Upper lobe of left lung (tissue), 6 donors: ENCODE data around the gene TNRC6C. TPM values are rescaled to one million over a fixed set of nuclear protein-coding genes. Genes with fewer than 3 reads are reported as not detected.
A peak's percentile ranks its signal among the peaks of the same experiment; 100 is the strongest.

Source experiments
- ATAC-seq, 2 donors: fragments of 200-7000 bp; cut with Tn5 transposase; one replicate each; pipeline ENCODE4 v1.9.1; 2022; ENCODE audit warnings: mild to moderate bottlenecking in 2 of 2, moderate library complexity in 2 of 2; ENCODE audit not compliant: low FRiP score in 2 of 2
- DNase-seq, 2 donors: peaks; one replicate each; pipeline ENCODE4 v3.0.0-alpha.2; 2019 to 2020
- H3K27ac ChIP-seq, 4 donors: fragments of 200-600 bp; sonication (generic); one replicate each; pipeline ENCODE4 v1.5.1; 2016 to 2019
- H3K27me3 ChIP-seq, 4 donors: fragments of 200-600 bp; sonication (generic); one replicate each; pipeline ENCODE4 v1.5.1; 2017 to 2019
- H3K36me3 ChIP-seq, 4 donors: fragments of 200-600 bp; sonication (generic); one replicate each; pipeline ENCODE4 v1.5.1; 2016 to 2019
- H3K4me1 ChIP-seq, 4 donors: fragments of 200-600 bp; sonication (generic); one replicate each; pipeline ENCODE4 v1.5.1; 2018 to 2019
- H3K4me3 ChIP-seq, 4 donors: fragments of 200-600 bp; sonication (generic); one replicate each; pipeline ENCODE4 v1.5.1; 2017 to 2019; ENCODE audit warnings: mild to moderate bottlenecking in 2 of 4, moderate library complexity in 1 of 4
- H3K9me3 ChIP-seq, 4 donors: fragments of 200-600 bp; sonication (generic); one replicate each; pipeline ENCODE4 v1.5.1; 2018 to 2019
- CTCF ChIP-seq, 6 experiments: fragments of 450-650 bp in 4 of 6; fragments of 200-600 bp in 2 of 6; sonication (generic) in 2 of 6; IDR thresholded peaks; one replicate each; pipeline ENCODE4 v1.5.1; 2016 to 2019; ENCODE audit warnings: antibody characterized with exemption in 6 of 6
- EP300 ChIP-seq, 4 donors: sonication (generic); formaldehyde crosslinking; IDR thresholded peaks; one replicate each; pipeline ENCODE4 v1.5.1; 2017; ENCODE audit warnings: antibody characterized with exemption in 4 of 4, control low read depth in 2 of 4
- POLR2A ChIP-seq, 4 donors: fragments of 450-650 bp; IDR thresholded peaks; one replicate each; pipeline ENCODE4 v1.5.1; 2016 to 2017; ENCODE audit warnings: antibody characterized with exemption in 4 of 4, mild to moderate bottlenecking in 2 of 4
- POLR2AphosphoS5 ChIP-seq, 2 donors: sonication (generic); formaldehyde crosslinking; IDR thresholded peaks; one replicate each; pipeline ENCODE4 v1.5.1; 2017; ENCODE audit warnings: antibody characterized with exemption in 2 of 2
- WGBS, 2 donors: methylation state at CpG; one replicate each; pipeline ENCODE4 v1.1.5; 2017 to 2018; 5-methylcytosine and 5-hydroxymethylcytosine counted together
- total RNA-seq, 6 donors: library from RNA; depleted of rRNA in 4 of 6; stranded (reverse); fragments of >200 nt in 4 of 6; gene quantifications; one replicate each; pipeline versions ENCODE4 v1.1.0 to v1.2.1, GENCODE V29; 2016 to 2021
- donor health status: DM: no; HTN: no; CAD: no; lungs with moderate emphysema.
- donor health status: DM: no; HTN: yes; CAD: no; lungs with severe emphysema.

The TNRC6C gene
- total RNA-seq, 6 donors from 2014 or later, result 8.7 to 38.8 (median 14.7) TPM

- H3K4me1 ChIP-seq, result peaks cover 6 to 20% (median 13%) of the 10 kb centered on the region in 4 donors
- H3K4me3 ChIP-seq, result no peak overlapping the region
- TF ChIP-seq CTCF (IDR thresholded peaks at IDR 0.05) (no peak), EP300 (IDR thresholded peaks at IDR 0.05) (no peak), POLR2AphosphoS5 (IDR thresholded peaks at IDR 0.05) (no peak)
- no peaks in the 10 kb centered on the region for H3K9me3 ChIP-seq
- DNase-seq (no peak), ATAC-seq (no peak)
- H3K36me3 ChIP-seq, result peaks cover 0 to 6% (median 3%) of the 10 kb centered on the region in 4 donors
- WGBS, 2 donors, result 89 to 95% methylated on average over 4 of the region's 4 CpGs
- no peaks in the 10 kb centered on the region for H3K27me3 ChIP-seq
- no peak overlapping the region for H3K27ac ChIP-seq
Observed at GRCh38 chr17:78002166-78002565, 43.7 kb downstream of the TNRC6C start.

- Histone ChIP-seq H3K36me3 (peaks cover 0 to 11% (median 5%) of the 10 kb centered on the region in 4 donors), H3K27ac (no peak overlapping the region), H3K9me3 (no peaks in the 10 kb centered on the region), H3K4me1 (peaks cover 0 to 10% (median 5%) of the 10 kb centered on the region in 4 donors), H3K4me3 (no peak overlapping the region), H3K27me3 (no peaks in the 10 kb centered on the region)
- DNase-seq (no peak), ATAC-seq (no peak)
- WGBS, 2 donors, result 80 to 93% methylated on average over 3 of the region's 3 CpGs
- TF ChIP-seq POLR2AphosphoS5 (IDR thresholded peaks at IDR 0.05), result no peak
- TF ChIP-seq POLR2A (IDR thresholded peaks at IDR 0.05), result no peak
- TF ChIP-seq EP300 (IDR thresholded peaks at IDR 0.05), result no peak
- no peak for TF ChIP-seq CTCF (IDR thresholded peaks at IDR 0.05)
Observed at GRCh38 chr17:78005452-78006171, 47.1 kb downstream of the TNRC6C start.

GRCh38 chr17:78006338-78006737 is 47.8 kb downstream of the TNRC6C start:
- DNase-seq (no peak), ATAC-seq (no peak)
- Histone ChIP-seq H3K27ac (no peak overlapping the region), H3K4me1 (peaks cover 0 to 6% (median 2%) of the 10 kb centered on the region in 4 donors), H3K36me3 (peaks cover 0 to 11% (median 5%) of the 10 kb centered on the region in 4 donors), H3K27me3 (no peaks in the 10 kb centered on the region), H3K4me3 (no peak overlapping the region), H3K9me3 (no peaks in the 10 kb centered on the region)
- no peak for TF ChIP-seq CTCF (IDR thresholded peaks at IDR 0.05)
- no peak for TF ChIP-seq POLR2A (IDR thresholded peaks at IDR 0.05)
- TF ChIP-seq EP300 (IDR thresholded peaks at IDR 0.05), result no peak
- TF ChIP-seq POLR2AphosphoS5 (IDR thresholded peaks at IDR 0.05), result no peak

GRCh38 chr17:78007647-78008046 is 49.1 kb downstream of the TNRC6C start:
- 85 to 91% methylated on average over 2 of the region's 2 CpGs for WGBS, 2 donors
- H3K27ac ChIP-seq, result no peak overlapping the region
- ATAC-seq (no peak), DNase-seq (no peak)
- no peak overlapping the region for H3K4me3 ChIP-seq
- H3K27me3 ChIP-seq, result no peaks in the 10 kb centered on the region
- peaks cover 0 to 11% (median 5%) of the 10 kb centered on the region in 4 donors for H3K36me3 ChIP-seq
- H3K4me1 ChIP-seq, result no peaks in the 10 kb centered on the region
- TF ChIP-seq POLR2A (IDR thresholded peaks at IDR 0.05) (no peak), EP300 (IDR thresholded peaks at IDR 0.05) (no peak), CTCF (IDR thresholded peaks at IDR 0.05) (no peak), POLR2AphosphoS5 (IDR thresholded peaks at IDR 0.05) (no peak)
- H3K9me3 ChIP-seq, result no peaks in the 10 kb centered on the region

- no peaks in the 10 kb centered on the region for H3K27me3 ChIP-seq
- no peaks in the 10 kb centered on the region for H3K4me1 ChIP-seq
- peaks cover 0 to 8% (median 3%) of the 10 kb centered on the region in 4 donors for H3K36me3 ChIP-seq
- no peaks in the 10 kb centered on the region for H3K9me3 ChIP-seq
- TF ChIP-seq CTCF (IDR thresholded peaks at IDR 0.05), result no peak
- no peak for TF ChIP-seq EP300 (IDR thresholded peaks at IDR 0.05)
- TF ChIP-seq POLR2A (IDR thresholded peaks at IDR 0.05), result no peak
- no peak for TF ChIP-seq POLR2AphosphoS5 (IDR thresholded peaks at IDR 0.05)
- no peak overlapping the region for H3K27ac ChIP-seq
- DNase-seq (peak in 1 of 2 donors; percentile 70), ATAC-seq (no peak)
- H3K4me3 ChIP-seq, result no peak overlapping the region
- 26 to 69% methylated on average over 7 of the region's 7 CpGs for WGBS, 2 donors
Observed at GRCh38 chr17:78010759-78011158, 52.3 kb downstream of the TNRC6C start.
